ENCODE results near the gene CTNNBL1. TPM values are rescaled to one million over a fixed set of nuclear protein-coding genes. Genes with fewer than 3 reads are reported as not detected.

Gene CTNNBL1
- total RNA-seq, 4 donors from 2014 or later: 24.2 to 34.9 (median 31.6) TPM

GRCh38 chr20:37869334-37869861, 175.6 kb downstream of the CTNNBL1 start:
- no peak for TF ChIP-seq CTCF (IDR thresholded peaks at IDR 0.05)
- no peak for DNase-seq (ENCODE audit: low spot score)
- no peak for ATAC-seq (ENCODE audit: low FRiP score)

- ATAC-seq (ENCODE audit: low FRiP score) (no peak), DNase-seq (ENCODE audit: low spot score) (no peak)
- TF ChIP-seq CTCF (IDR thresholded peaks at IDR 0.05): no peak
These were observed 176.5 kb downstream of the CTNNBL1 start for GRCh38 chr20:37870294-37870693.

- DNase-seq (ENCODE audit: low spot score): no peak
- no peak for ATAC-seq (ENCODE audit: low FRiP score)
- no peak for TF ChIP-seq CTCF (IDR thresholded peaks at IDR 0.05)
These were observed 177.9 kb downstream of the CTNNBL1 start for GRCh38 chr20:37871751-37872150.

GRCh38 chr20:37872161-37872560, 178.3 kb downstream of the CTNNBL1 start:
- ATAC-seq (ENCODE audit: low FRiP score) (no peak), DNase-seq (ENCODE audit: low spot score) (no peak)
- TF ChIP-seq CTCF (IDR thresholded peaks at IDR 0.05): no peak

DNA sequence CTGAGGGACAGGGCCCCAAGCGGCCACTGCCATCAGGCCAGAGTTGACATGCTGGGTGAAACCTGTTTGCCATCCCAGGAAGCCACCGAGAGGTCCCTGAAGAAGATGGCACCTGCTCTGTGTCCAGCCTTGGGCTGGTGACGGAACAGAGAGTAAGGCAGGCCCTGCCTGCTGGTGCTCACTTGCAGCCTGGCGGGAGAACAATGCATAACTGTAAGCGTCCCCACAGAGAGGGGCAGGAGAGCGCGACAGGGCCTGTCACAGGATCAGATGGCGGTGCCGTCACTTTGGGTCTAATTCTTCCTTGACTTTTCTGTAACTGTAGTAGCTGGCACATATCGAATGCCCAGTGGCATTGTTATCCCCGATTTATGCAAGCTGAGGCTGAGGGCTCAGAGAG, 180.1 kb downstream of the CTNNBL1 start:
- no peak for TF ChIP-seq CTCF (IDR thresholded peaks at IDR 0.05)
- DNase-seq (ENCODE audit: low spot score) (no peak), ATAC-seq (ENCODE audit: low FRiP score) (no peak)

DNA sequence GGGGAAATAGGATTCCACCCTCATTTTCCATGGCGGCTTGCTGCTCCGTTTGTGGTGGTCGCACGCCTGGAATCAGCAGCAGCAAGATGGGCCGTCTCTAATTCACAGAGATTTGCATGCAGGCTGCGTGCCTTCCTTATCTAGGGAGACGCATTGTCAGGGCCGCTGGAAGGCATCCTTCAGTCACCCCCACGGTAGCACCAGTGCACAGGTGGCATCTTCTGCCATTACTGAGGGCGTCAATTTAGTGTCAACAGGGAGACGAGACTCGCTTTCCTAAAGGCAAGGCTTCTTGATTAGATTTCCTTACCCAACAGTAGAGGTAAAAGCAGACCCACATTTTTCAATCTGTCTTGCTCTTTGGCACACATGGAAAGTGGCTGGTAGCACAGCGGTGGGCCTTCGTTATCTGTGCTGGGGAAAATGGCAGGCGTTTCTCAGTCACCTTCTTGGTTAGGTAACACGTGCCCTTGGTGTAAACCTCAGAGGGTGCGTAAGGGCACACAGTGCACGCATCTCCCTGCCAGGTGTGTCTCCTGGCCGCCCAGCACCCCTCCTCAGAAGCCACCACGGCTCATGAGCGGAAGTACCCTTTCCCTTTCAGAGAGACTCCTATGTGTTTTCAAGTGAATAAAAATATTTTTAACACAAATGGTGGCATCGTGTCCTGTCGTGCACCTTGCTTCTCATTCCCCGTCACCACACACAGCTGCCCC, 181.8 kb downstream of the CTNNBL1 start:
- DNase-seq (ENCODE audit: low spot score) (no peak), ATAC-seq (ENCODE audit: low FRiP score) (no peak)
- TF ChIP-seq CTCF (IDR thresholded peaks at IDR 0.05): no peak

DNA sequence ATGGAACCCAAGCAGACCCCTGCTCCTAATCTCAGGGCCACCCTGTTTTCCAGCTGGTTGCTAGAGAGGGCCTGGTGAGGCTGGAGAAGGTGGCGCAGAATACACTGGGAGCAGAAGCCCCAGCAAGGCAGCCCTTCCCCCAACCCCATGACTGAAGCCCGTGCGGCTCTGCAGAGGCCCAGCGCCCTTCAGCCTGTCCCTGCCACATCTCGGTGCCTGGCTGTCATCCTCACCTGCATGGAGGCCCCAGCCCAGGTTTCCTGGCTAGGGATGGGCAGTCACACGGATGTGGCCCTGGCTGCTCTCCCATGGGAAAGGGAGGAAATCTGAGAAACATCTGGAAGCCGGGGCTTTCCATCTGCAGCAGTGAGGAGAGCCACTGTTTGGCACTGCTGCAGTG, 183.0 kb downstream of the CTNNBL1 start:
- TF ChIP-seq CTCF (IDR thresholded peaks at IDR 0.05): no peak
- ATAC-seq (ENCODE audit: low FRiP score): no peak
- no peak for DNase-seq (ENCODE audit: low spot score)
